Measurements from ENCODE around the gene WSB1. TPM values are rescaled to one million over a fixed set of nuclear protein-coding genes. Genes with fewer than 3 reads are reported as not detected.

The WSB1 gene
- total and polyA plus RNA-seq, 9 of the 15 experiments (the other 6 are each of a cell fraction or from before 2014, with no cell fraction given) = 22.8 to 229 (median 81.1) TPM

DNA sequence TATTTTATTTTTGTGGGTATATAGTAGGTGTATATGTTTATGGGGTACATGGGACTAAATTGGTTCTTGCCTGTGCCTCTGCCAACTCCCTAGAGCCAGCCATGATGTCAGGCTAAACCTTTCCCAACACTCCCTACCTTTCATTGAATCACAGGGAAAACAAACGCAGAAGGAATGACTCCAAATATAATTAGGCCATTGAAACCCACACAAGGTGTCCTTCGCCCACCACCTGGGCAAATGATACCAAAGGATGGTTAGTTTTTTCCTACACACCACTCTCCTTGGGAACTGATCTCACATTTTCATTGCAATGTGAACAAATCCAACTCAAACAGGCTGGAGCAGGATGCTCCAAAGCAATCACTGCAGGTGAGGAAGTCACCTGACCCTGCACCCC lies 27.5 kb downstream of the WSB1 start:
- H3K9me1 ChIP-seq (ENCODE audit: control insufficient read depth, insufficient read depth, low read length) = no peaks in the 10 kb centered on the region
- H3K27ac ChIP-seq (ENCODE audit: extremely low read depth, low read depth, low read length) = no peak overlapping the region
- no peaks in the 10 kb centered on the region for H4K20me1 ChIP-seq (replicated peaks; ENCODE audit: control insufficient read depth, insufficient read depth, low read length)
- H3K27me3 ChIP-seq (ENCODE audit: control insufficient read depth in 2 of 2, insufficient read depth in 2 of 2, low read length in 2 of 2) = no peaks in the 10 kb centered on the region
- 77% methylated on average over 2 of the region's 2 CpGs for WGBS (ENCODE audit: insufficient coverage, low coverage, missing lambda C conversion rate)
- peaks cover 17% of the 10 kb centered on the region; the same call in 2 of the 3 replicates for H3K36me3 ChIP-seq (ENCODE audit: control insufficient read depth, insufficient read depth, low read length)
- in situ Hi-C loops (cut with MboI) = no loop called here
- FAIRE-seq = no peak
- no peak for DNase-seq (ENCODE audit: extremely low read depth in 1 of 4, low spot score in 3 of 4)
- CTCF ChIA-PET (ENCODE audit: low intra/inter-chr PET ratio) = no interaction called here
- intact Hi-C loops (cut with micrococcal nuclease) = loop anchor here (5.0 kb wide), 1 partner anchor 74 kb away; no protein-coding TSS in a partner anchor
- H3K9me3 ChIP-seq (replicated peaks; ENCODE audit: control insufficient read depth, insufficient read depth, low read depth, low read length) = no peaks in the 10 kb centered on the region
- no peak overlapping the region for H2AFZ ChIP-seq (ENCODE audit: low read depth, low read length)
- BruUV-seq (replicated peaks) = no TSS peak
- peaks cover 7 to 13% of the 10 kb centered on the region in 2 experiments; a peak in 4 of 5 replicates for H3K4me1 ChIP-seq (replicated peaks in 1 of 2; ENCODE audit: control insufficient read depth in 2 of 2, insufficient read depth in 2 of 2, low read length in 2 of 2)
- H3K4me2 ChIP-seq (ENCODE audit: insufficient read depth, low read length) = no peak overlapping the region
- H3K4me3 ChIP-seq = no peak overlapping the region
- POLR2A ChIA-PET = interaction anchor here (1.3 to 8.3 kb wide), 2 partner anchors 17 to 27 kb away, joined by 7 to 88 read pairs; partner anchors contain the start of gene WSB1
- H3K9ac ChIP-seq (ENCODE audit: insufficient read depth in 1 of 2, low read depth in 2 of 2, low read length in 2 of 2) = no peak overlapping the region
- H3K79me2 ChIP-seq (ENCODE audit: control insufficient read depth, insufficient read depth, low read length) = no peaks in the 10 kb centered on the region
- TF ChIP-seq, protein P1, sequence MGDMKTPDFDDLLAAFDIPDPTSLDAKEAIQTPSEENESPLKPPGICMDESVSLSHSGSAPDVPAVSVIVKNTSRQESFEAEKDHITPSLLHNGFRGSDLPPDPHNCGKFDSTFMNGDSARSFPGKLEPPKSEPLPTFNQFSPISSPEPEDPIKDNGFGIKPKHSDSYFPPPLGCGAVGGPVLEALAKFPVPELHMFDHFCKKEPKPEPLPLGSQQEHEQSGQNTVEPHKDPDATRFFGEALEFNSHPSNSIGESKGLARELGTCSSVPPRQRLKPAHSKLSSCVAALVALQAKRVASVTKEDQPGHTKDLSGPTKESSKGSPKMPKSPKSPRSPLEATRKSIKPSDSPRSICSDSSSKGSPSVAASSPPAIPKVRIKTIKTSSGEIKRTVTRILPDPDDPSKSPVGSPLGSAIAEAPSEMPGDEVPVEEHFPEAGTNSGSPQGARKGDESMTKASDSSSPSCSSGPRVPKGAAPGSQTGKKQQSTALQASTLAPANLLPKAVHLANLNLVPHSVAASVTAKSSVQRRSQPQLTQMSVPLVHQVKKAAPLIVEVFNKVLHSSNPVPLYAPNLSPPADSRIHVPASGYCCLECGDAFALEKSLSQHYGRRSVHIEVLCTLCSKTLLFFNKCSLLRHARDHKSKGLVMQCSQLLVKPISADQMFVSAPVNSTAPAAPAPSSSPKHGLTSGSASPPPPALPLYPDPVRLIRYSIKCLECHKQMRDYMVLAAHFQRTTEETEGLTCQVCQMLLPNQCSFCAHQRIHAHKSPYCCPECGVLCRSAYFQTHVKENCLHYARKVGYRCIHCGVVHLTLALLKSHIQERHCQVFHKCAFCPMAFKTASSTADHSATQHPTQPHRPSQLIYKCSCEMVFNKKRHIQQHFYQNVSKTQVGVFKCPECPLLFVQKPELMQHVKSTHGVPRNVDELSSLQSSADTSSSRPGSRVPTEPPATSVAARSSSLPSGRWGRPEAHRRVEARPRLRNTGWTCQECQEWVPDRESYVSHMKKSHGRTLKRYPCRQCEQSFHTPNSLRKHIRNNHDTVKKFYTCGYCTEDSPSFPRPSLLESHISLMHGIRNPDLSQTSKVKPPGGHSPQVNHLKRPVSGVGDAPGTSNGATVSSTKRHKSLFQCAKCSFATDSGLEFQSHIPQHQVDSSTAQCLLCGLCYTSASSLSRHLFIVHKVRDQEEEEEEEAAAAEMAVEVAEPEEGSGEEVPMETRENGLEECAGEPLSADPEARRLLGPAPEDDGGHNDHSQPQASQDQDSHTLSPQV (IDR thresholded peaks at IDR 0.05) = no peak
- no peak for TF ChIP-seq SP2 (IDR thresholded peaks at IDR 0.05; ENCODE audit: extremely low read depth, low read depth, low read length, poor library complexity, severe bottlenecking)
- TF ChIP-seq ZNF77 (CRISPR knock-in tag; IDR thresholded peaks at IDR 0.05) = no peak
- no peak for TF ChIP-seq PRMT5 (CRISPR knock-in tag; IDR thresholded peaks at IDR 0.05)
- TF ChIP-seq ZNF12 (CRISPR knock-in tag; IDR thresholded peaks at IDR 0.05) = no peak
- TF ChIP-seq RBFOX2 (IDR thresholded peaks at IDR 0.05; ENCODE audit: low read depth, low read length) = no peak
- TF ChIP-seq ZNF143 (CRISPR knock-in tag; IDR thresholded peaks at IDR 0.05) = no peak
- no peak for TF ChIP-seq RHOXF2B (CRISPR knock-in tag; conservative IDR thresholded peaks at IDR 0.05)
- TF ChIP-seq, protein P2, sequence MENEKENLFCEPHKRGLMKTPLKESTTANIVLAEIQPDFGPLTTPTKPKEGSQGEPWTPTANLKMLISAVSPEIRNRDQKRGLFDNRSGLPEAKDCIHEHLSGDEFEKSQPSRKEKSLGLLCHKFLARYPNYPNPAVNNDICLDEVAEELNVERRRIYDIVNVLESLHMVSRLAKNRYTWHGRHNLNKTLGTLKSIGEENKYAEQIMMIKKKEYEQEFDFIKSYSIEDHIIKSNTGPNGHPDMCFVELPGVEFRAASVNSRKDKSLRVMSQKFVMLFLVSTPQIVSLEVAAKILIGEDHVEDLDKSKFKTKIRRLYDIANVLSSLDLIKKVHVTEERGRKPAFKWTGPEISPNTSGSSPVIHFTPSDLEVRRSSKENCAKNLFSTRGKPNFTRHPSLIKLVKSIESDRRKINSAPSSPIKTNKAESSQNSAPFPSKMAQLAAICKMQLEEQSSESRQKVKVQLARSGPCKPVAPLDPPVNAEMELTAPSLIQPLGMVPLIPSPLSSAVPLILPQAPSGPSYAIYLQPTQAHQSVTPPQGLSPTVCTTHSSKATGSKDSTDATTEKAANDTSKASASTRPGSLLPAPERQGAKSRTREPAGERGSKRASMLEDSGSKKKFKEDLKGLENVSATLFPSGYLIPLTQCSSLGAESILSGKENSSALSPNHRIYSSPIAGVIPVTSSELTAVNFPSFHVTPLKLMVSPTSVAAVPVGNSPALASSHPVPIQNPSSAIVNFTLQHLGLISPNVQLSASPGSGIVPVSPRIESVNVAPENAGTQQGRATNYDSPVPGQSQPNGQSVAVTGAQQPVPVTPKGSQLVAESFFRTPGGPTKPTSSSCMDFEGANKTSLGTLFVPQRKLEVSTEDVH (IDR thresholded peaks at IDR 0.05; ENCODE audit: low read depth, partially characterized antibody) = no peak
- TF ChIP-seq NFE2 (IDR thresholded peaks at IDR 0.05; ENCODE audit: low read depth) = no peak
- no peak for TF ChIP-seq HDAC2 (IDR thresholded peaks at IDR 0.05)
- TF ChIP-seq, protein P3, sequence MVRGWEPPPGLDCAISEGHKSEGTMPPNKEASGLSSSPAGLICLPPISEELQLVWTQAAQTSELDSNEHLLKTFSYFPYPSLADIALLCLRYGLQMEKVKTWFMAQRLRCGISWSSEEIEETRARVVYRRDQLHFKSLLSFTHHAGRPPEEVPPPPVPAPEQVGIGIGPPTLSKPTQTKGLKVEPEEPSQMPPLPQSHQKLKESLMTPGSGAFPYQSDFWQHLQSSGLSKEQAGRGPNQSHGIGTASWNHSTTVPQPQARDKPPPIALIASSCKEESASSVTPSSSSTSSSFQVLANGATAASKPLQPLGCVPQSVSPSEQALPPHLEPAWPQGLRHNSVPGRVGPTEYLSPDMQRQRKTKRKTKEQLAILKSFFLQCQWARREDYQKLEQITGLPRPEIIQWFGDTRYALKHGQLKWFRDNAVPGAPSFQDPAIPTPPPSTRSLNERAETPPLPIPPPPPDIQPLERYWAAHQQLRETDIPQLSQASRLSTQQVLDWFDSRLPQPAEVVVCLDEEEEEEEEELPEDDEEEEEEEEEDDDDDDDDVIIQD (CRISPR knock-in tag; IDR thresholded peaks at IDR 0.05) = no peak
- no peak for TF ChIP-seq ZFP30 (CRISPR knock-in tag; IDR thresholded peaks at IDR 0.05; ENCODE audit: borderline replicate concordance)
- ATAC-seq = no peak
